GM19023 (cell line): Measurements from ENCODE around the gene DBN1.

Experiments
- ATAC-seq: cut with Tn5 transposase; IDR thresholded peaks from one replicate; pipeline ENCODE4 v1.9.1; 2021; ENCODE audit warnings: mild to moderate bottlenecking, moderate library complexity; ENCODE audit not compliant: unreplicated experiment

The DBN1 gene

DNA sequence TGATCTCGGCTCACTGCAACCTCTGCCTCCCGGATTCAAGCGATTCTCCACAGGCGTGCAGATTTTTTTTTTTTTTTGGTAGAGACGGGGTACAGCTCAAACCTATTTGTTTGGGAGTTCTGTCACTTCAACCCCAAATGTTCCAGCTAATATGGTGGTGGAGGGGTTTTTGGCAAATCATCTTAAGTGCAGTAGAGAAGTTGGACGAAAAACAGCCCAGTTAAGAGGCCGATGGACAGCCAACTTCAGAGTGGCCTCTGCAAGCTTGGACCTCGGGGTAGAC is 27.6 kb downstream of the DBN1 start:
- no peak for ATAC-seq

DNA sequence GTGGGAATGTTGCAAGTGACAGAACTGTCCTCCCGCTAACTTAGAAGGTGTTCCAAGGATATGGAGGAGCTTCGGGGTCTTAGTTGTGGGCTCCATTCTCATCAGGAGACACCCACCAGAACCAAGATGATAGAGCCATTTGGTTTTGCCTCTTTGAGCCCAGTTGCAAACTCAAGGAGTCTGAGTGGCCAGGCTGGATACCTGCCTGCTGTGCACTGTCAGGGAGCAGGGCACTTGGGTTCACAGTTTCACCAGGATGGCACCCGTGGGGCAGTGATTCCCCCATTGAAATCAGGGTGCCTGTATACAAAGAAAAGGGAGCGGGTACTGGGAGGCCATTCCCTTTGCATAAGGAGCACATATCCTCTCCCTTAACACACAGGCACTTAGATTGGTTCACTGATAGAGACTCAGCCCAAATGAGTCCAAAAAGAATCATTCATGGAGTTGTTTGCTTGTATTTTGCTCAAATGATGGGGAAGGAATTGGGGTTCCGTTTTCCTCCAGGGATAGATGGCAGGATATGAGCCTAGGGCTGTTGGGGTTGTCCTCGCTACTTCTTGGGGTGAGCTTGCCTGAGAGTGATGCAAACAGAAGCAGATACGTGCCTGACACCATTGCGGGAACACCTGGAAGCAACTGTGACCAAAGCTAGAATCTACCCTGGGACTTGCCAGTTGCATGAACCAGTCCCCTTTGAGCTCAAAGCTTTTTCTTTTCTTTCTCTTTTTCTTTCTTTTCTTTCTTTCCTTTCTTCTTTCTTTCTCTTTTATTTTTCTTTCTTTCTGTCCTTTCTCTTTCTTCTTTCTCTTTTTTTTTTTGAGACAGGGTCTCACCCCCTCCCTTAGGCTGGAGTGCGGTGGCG is 28.1 kb downstream of the DBN1 start:
- no peak for ATAC-seq

DNA sequence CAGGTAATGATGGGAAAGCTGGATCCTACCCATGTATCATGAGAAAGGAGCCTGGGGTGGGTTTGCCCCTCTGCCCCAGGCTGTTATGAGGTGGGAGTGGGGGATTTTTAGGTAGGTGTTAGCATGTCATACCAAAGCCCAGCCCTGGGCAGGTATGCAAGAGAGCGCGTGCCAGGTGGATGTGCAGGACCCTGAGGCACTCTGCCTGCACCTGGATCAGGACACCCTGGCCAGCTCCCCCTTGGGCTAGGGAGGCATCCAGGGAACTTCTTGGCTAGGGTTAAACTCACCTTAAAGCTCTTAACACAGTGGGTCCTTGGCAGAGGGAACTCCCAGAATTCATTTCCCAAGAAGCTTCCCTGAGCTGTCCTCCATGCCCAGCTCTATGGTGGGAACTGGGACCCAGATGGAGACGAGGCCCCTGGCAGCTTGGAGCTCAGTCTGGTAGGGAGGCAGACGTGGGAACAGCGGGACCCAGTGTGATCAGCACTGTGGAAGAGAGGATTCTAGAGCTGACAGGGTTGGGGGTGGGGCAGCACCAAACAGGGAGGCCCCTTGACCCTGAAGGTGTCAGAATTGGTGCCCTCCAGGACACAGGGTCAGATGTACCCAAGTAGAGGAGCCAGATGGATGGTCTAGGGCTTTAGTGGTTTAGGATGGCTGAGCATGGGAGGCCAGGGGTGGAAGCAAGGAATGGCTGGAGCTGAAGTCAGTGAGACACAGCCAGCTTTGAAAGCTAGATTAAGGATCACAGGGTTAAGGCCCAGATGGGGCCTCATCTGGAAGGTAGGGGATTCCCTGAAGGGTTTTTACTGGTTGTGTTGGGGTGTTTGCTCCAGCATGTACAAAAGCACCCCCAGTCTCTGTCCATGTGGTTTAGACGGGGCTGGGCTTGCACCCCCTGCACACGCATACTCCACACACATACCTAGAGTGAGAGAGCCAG is 29.1 kb downstream of the DBN1 start:
- no peak for ATAC-seq

DNA sequence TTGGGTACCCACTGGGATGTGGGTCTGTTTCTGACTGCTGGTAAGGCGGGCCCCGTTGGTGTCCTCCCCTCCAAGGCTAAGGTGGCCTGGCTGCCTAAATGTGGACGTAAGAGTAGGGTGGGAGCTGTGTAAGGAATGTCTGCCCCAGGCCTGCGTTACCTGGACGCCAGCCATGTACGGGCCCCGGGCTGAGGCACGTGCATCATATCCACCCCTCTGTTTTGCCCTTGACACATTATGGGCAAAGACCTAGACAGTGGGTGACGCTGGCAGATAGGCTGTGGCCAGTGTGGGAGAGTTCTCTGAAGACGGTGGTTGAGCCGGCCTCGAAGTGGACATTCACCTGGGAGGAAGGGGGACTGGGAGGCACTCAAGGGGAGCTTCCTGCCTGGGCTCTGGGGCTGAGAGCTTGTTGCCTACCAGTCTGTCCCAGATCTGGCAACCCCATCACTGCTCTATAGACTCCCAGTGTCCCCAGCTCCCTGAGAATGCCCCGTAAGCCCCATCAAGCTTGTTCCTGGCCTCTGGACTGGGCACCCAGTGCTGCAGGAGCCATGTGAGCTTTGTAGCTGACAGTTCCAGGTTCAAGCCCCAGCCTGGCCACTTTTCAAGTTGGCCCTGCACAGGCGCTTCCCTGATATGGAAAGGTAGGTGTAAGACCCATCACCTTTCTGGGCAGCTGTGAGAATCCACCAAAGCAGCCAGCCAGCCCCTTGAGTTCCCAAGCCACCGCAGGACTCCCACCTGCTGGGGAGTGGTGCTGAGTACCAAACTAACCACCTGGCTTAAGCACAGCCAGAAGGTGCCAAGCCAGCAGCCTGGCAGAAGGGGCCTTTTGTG is 30.1 kb downstream of the DBN1 start:
- no peak for ATAC-seq

DNA sequence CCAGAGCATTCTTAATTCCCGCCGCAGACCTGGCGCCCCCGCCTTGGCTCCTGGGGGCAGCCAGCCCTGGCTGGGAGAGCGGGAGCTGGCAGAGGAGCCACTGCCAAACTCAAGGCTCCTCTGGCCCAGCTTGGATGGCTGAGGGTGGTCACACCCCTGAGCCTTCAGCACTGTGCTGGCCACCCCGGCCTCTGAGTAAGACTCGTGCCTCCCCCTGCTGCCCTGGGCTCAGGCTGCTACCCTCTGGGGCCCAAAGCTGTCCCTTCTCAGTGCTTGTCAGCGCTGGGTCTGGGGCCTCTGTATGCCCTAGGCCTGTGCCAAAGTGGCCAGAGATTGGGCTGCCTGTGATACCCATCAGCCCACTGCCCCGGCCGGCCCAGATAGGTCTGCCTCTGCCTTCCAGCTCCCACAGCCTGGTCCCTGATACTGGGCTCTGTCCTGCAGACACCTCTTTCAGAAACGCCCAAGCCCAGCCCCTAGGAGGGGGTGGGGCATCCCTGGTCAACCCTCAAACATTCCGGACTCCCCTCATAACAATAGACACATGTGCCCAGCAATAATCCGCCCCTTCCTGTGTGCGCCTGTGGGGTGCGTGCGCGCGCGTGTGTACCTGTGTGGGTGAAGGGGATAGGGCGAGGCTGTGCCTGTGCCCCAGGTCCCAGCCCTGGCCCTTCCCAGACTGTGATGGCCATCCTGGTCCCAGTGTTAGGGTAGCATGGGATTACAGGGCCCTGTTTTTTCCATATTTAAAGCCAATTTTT is 31.2 kb downstream of the DBN1 start:
- ATAC-seq: no peak

DNA sequence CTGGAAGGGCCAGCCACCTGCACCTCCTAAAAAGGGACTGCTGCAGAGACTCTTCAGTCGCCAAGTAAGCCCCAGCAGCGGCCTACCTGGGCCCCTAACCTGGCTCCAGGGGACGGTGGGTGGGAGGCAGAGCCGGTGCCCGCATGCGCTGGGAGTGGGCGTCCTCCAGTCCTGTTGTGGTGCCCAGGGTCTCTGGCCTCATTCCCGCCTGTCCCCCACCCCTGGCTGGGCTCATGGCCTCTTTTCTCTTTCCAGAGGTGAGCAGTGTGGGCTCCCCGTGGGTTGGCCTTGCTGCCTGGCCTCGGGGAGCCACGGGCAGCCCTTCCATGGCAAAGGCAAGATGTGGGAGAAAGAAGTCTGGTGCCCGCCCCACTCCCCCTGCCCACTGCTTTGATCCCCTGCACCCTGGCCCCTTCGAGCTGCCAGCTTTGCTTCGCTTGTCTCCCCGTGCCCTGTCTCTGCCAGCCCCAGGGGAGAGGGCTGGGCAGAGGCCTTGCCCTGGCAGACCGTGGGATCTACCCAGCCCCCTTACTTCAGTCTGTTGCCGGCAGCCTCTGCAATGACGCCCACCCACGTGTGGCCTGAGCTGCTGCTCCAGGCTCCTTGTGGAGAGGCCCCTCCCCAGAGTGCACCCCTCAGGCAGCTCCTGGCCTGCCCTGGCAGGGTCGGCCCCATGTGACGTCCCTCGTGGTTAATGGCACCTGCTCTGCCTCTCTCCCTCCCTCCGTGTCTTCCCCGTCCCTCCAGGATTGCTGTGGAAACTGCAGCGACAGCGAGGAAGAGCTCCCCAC is 32.2 kb downstream of the DBN1 start:
- ATAC-seq: no peak

DNA sequence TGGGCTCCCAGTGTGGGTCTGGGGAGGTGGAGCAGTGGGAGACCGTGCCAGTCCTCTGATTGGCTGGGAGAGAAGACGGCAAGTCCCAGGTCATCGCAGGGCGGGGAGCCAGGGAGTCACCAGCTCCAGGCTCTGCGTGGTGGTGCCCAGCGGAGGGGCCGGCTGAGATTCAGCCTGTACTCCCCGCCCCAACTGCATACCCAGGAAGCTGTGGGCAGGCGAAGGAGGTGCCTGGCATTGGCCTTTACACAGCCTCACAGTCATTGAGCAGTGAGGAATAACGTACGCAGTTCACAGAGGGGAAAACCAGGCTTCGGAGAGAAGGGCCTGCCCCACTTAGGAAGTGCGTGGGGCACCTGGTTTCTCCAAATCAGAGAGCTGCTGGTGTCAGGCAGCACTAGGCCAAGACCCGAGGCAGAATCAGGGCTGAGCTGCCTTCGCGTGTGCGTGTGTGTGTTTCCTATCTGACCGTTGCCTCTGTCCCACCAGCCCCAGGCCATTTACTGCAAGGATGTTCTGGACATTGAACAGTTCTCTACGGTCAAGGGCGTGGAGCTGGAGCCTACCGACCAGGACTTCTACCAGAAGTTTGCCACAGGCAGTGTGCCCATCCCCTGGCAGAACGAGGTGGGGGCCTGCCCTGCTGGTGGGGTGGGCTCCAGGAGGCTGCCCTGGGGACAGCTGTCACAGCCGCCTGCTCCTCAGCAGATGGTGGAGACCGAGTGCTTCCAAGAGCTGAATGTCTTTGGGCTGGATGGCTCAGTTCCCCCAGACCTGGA is 33.0 kb downstream of the DBN1 start:
- ATAC-seq: no peak

DNA sequence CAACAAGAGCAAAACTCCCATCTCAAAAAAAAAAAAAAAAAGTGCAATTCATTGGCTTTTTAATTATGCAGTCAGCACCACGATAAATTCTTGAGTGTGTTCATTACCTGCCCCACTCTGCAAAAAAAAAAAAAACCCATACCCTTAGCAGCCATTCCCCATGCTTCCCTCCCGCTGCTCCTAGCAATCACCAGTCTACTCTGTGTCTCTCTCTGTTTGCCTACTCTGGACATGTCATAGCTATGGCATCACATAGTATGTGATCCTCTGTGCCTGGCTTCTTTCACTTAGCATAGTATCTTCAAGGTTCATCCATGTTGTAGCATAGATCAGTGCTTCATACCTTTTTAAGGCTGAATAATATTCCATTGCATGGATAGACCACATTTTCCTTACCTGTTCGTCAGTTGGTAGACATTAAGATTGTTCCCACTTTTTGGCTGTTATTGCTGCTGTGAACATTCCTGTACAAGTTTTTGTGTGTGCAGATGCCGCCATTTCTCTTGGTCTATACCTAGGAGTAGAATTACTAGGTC is 33.8 kb downstream of the DBN1 start:
- no peak for ATAC-seq

DNA sequence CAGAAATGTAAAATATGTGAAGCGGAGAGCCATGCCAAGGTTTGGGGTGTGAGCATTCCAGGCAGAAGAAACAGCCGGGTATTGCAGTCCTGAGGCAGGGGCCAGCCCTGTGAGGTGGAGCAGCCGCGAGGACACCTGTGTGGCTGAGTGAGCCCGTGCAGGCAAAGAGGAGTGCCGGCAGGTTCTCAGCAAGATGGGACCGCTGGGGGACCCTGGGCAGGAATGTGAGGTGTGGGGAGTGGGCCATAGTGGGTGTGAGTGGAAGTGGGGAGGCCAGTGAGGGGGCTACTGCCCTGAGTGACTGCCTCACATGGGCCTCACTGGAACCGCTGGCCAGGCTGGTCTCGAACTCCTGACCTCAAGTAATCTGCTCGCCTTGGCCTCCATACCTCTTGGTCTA is 35.0 kb downstream of the DBN1 start:
- ATAC-seq: no peak

DNA sequence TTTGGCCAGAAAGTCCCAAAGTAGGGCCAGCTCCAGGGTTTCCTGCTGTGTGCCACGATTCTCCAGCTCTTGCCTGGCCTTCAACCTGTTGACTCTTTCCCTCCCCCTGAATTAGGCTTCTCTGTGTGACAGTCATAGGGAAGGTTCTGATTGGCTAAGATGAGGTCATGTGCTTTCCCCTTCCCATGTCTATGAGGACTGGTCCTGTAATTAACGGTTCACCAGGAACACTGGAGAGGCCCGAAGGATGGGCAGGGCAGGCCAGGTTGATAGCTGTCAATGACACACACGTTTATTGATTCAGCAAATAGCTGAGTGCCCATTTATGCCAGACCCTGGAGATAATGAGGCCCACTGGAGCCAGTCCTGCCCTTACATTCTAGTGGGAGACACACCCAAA is 35.8 kb downstream of the DBN1 start:
- ATAC-seq: no peak

DNA sequence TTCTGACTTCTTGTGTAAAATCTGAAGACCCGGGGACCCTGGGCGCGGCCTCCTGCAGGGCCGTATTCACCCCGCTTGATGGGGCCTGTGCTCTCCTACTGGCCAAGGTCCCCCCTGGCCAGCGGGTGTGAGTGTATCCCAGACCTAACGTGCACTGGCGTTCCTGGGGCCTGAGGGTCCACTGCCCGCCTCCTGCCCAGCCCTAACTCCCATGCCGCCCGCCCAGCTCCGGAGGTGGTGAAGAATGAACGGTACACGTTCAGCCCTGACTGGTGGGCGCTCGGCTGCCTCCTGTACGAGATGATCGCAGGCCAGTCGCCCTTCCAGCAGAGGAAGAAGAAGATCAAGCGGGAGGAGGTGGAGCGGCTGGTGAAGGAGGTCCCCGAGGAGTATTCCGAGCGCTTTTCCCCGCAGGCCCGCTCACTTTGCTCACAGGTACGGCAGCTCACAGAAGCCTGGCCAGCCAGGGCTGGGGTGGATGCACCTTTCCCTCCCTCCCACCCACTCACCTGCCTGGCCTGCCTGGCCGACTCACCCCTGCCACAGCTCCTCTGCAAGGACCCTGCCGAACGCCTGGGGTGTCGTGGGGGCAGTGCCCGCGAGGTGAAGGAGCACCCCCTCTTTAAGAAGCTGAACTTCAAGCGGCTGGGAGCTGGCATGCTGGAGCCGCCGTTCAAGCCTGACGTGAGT is 37.4 kb downstream of the DBN1 start:
- ATAC-seq: no peak

DNA sequence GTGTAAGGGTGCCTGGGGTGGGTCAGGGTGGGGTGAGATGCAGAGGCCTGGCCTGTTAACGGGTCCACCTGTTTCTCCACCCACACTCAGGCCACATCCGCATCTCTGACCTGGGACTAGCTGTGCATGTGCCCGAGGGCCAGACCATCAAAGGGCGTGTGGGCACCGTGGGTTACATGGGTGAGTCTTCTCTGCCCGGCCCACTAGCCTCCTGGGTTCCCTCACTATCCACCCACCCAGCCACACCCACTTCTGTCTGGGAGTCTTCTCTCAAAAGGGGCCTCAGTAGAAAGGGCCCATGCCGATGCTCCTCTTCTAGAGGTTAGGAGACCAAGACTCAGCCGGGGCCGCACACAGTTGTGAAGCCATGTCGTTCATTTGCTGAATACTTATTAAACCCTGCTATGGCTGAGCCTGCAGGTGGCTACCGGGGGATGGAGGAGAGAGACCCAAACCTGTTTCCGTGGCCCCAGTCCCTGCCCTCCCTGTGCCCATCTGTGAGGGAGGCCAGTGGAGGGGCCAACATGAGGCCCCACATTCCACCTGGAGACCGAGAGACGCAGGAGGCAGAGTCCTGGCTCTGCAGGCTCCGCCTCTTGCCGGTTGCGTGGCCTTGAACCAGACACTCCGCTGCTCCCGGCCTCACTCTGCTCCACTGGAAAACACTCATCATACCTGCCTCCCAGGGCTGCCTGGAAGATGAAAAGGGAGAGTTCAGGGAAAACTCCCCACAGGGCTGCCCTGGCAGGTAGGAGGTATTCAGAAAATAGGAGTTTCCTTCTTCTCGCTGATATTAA is 38.3 kb downstream of the DBN1 start:
- no peak for ATAC-seq

DNA sequence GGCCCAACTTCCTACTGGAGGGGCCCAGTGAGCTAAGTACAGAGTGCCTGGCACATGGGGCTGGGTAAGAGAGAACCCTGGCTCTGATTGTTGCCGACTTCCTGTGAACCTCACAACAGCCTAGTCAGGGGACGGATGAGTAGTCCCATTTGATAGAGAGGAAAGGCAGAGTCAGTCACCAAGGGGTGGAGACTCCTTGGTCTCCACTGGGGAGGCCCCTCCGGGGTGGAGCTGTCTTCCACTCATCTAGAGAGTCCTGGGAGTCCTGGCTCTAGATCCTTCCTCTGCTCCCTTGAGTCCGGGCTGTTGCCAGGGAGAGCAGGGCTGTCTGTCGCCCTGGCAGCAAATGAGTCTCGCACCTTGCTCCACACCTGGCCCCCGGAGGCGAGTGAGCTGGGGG is 39.0 kb downstream of the DBN1 start:
- no peak for ATAC-seq

DNA sequence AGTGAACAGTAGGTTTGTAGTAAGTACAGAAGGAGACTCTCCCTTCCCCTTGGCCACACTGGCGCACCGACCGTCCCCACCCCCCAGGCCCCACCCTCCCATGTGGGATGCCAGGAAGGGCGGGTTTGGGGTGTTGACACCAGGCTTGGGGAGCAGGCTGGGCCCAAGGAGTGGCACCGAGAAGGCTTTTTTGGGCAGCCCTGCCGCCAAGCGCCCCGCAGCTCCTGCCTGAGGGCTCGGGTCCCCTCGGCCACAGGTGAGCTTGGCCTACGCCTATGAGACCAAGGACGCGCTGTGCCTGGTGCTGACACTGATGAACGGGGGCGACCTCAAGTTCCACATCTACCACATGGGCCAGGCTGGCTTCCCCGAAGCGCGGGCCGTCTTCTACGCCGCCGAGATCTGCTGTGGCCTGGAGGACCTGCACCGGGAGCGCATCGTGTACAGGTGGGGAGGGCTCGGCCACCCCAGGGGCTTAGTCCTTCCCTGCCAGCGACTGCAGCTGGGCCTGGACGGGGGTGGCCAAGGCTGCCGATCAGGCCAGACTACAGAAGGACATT is 39.7 kb downstream of the DBN1 start:
- no peak for ATAC-seq

DNA sequence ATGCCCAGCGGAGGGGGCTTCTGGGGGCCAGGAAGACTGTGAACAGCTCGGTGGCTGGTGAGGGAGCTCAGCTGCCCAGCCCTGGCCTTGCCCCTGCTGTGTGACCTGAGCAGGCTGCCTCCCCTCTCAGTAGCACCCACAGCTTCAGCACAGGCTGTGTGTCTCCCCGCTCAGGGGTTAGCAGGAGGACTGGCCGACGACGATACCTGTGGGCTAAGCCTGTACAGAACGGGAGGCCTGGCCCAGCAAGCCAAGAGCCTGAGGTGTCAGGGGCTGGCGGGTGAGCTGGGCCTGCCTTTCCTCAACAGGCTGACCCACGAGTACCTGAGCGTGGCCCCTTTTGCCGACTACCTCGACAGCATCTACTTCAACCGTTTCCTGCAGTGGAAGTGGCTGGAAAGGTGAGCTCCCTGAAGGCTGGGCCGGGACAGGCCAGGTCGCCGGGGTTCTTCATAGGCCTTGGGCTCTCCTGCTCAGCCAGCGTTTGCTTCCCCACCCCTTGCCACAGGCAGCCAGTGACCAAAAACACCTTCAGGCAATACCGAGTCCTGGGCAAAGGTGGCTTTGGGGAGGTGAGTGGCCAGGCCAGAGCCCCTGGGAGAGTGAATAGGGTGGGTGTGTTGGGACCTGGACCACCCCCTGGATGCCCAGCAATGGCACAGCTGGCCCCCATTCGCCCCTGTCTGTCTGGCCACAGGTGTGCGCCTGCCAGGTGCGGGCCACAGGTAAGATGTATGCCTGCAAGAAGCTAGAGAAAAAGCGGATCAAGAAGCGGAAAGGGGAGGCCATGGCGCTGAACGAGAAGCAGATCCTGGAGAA is 40.4 kb downstream of the DBN1 start:
- no peak for ATAC-seq

DNA sequence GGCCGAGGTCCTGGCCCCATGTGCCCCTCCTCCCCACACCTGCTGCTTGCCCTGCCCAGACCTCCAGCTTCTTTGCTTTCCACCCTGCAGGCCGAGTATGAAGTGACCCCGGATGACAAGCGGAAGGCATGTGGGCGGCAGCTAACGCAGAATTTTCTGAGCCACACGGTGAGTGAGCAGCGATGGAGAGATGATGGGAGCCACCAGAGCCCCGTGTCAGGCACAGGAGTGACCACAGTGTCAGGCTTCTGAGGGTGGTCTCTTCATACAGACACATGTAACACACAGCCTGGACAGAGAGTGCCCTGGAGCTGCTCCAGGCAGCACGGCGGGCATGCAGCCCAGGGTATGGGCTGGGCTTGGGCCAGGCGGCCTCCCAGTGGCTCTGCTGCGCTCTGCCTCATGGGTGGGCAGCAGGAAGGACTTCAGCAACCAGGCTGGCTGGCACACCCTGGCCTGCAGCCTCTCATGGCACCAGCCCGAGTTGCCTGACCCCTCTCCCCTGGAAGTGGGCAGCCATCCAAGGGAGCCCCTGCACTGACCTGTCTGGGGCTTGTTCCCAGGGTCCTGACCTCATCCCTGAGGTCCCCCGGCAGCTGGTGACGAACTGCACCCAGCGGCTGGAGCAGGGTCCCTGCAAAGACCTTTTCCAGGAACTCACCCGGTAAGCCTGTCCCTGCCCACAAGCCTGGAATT is 41.1 kb downstream of the DBN1 start:
- peak; percentile 2 for ATAC-seq
